ENCODE data around the gene ZNF337. TPM values are rescaled to one million over a fixed set of nuclear protein-coding genes. Genes with fewer than 3 reads are reported as not detected.

The ZNF337 gene
- 10 to 100 TPM; 16.3 to 25.9 (median 20.0) TPM for total RNA-seq

- Histone ChIP-seq H3K27ac (peak within 1 kb of the TSS; percentile 91 to 93), H3K9me3 (no peaks in the 10 kb centered on the region), H3K27me3 (no peaks in the 10 kb centered on the region), H3K36me3 (no peaks in the 10 kb centered on the region), H3K4me3 (peak within 1 kb of the TSS; percentile 86 to 88 (median 86)), H3K4me1 (no peaks in the 10 kb centered on the region)
- intact Hi-C loops (cut with DNase I; ENCODE audit: low total_unique reads): no loop called here
- DNase-seq (ENCODE audit: low spot score in 2 of 2): peak; percentile 88 to 90
- TF ChIP-seq POLR2AphosphoS5 (IDR thresholded peaks at IDR 0.05): peak; percentile 70 to 85 (median 82)
- no peak for TF ChIP-seq POLR2A (IDR thresholded peaks at IDR 0.05)
- no peak for TF ChIP-seq CTCF (IDR thresholded peaks at IDR 0.05)
Measured at GRCh38 chr20:25696371-25697131, at the start of gene ZNF337. Gene ZNF337 (minus strand): TSS chr20:25696853. CDS start chr20:25686417, 10,436 bp downstream.

GRCh38 chr20:25745738-25746137 lies 49.1 kb upstream of the ZNF337 start:
- Histone ChIP-seq H3K4me3 (no peak overlapping the region), H3K27ac (no peak overlapping the region), H3K27me3 (no peaks in the 10 kb centered on the region), H3K9me3 (no peaks in the 10 kb centered on the region), H3K36me3 (no peaks in the 10 kb centered on the region), H3K4me1 (no peaks in the 10 kb centered on the region)
- DNase-seq (ENCODE audit: low spot score in 2 of 2): no peak
- TF ChIP-seq POLR2AphosphoS5 (IDR thresholded peaks at IDR 0.05) (no peak), CTCF (IDR thresholded peaks at IDR 0.05) (no peak), POLR2A (IDR thresholded peaks at IDR 0.05) (no peak)
- intact Hi-C loops (cut with DNase I; ENCODE audit: low total_unique reads): no loop called here

- no peak overlapping the region for H3K4me3 ChIP-seq
- H3K27me3 ChIP-seq: no peaks in the 10 kb centered on the region
- H3K9me3 ChIP-seq: no peaks in the 10 kb centered on the region
- DNase-seq (ENCODE audit: low spot score in 2 of 2): no peak
- H3K4me1 ChIP-seq: no peaks in the 10 kb centered on the region
- intact Hi-C loops (cut with DNase I; ENCODE audit: low total_unique reads): no loop called here
- H3K27ac ChIP-seq: no peak overlapping the region
- H3K36me3 ChIP-seq: no peaks in the 10 kb centered on the region
- TF ChIP-seq POLR2A (IDR thresholded peaks at IDR 0.05) (no peak), POLR2AphosphoS5 (IDR thresholded peaks at IDR 0.05) (no peak), CTCF (IDR thresholded peaks at IDR 0.05) (no peak)
Measured at GRCh38 chr20:25745100-25745499, 48.4 kb upstream of the ZNF337 start.

GRCh38 chr20:25744261-25744660 lies 47.6 kb upstream of the ZNF337 start:
- intact Hi-C loops (cut with DNase I; ENCODE audit: low total_unique reads): no loop called here
- Histone ChIP-seq H3K4me1 (no peaks in the 10 kb centered on the region), H3K27ac (no peak overlapping the region), H3K9me3 (no peaks in the 10 kb centered on the region), H3K27me3 (no peaks in the 10 kb centered on the region), H3K4me3 (no peak overlapping the region), H3K36me3 (no peaks in the 10 kb centered on the region)
- TF ChIP-seq POLR2AphosphoS5 (IDR thresholded peaks at IDR 0.05) (no peak), CTCF (IDR thresholded peaks at IDR 0.05) (no peak), POLR2A (IDR thresholded peaks at IDR 0.05) (no peak)
- DNase-seq (ENCODE audit: low spot score in 2 of 2): no peak

GRCh38 chr20:25741088-25741487 lies 44.4 kb upstream of the ZNF337 start:
- Histone ChIP-seq H3K9me3 (no peaks in the 10 kb centered on the region), H3K4me3 (no peak overlapping the region), H3K4me1 (no peaks in the 10 kb centered on the region), H3K27ac (no peak overlapping the region), H3K36me3 (no peaks in the 10 kb centered on the region), H3K27me3 (no peaks in the 10 kb centered on the region)
- intact Hi-C loops (cut with DNase I; ENCODE audit: low total_unique reads): no loop called here
- TF ChIP-seq CTCF (IDR thresholded peaks at IDR 0.05) (no peak), POLR2AphosphoS5 (IDR thresholded peaks at IDR 0.05) (no peak), POLR2A (IDR thresholded peaks at IDR 0.05) (no peak)
- DNase-seq (ENCODE audit: low spot score in 2 of 2): no peak
